WERI-Rb-1 (cell line): ENCODE measurements around the gene PRDM12.
A peak's percentile ranks its signal among the peaks of the same experiment; 100 is the strongest.

ENCODE experiments used
- DNase-seq: peaks from one replicate; pipeline ENCODE4 v3.0.0-alpha.2; 2020
- H3K27ac ChIP-seq: fragments of 250-450 bp; sonication (Bioruptor Pico); 2 replicates; pipeline ENCODE4 v1.5.1; 2020; ENCODE audit warnings: mild to moderate bottlenecking, moderate library complexity
- H3K27me3 ChIP-seq: fragments of 250-450 bp; sonication (Bioruptor Pico); 2 replicates; pipeline ENCODE4 v1.5.1; 2021; ENCODE audit warnings: mild to moderate bottlenecking, low read depth, moderate library complexity; ENCODE audit not compliant: insufficient read depth, severe bottlenecking
- H3K36me3 ChIP-seq: fragments of 250-450 bp; sonication (Bioruptor Pico); 2 replicates; pipeline ENCODE4 v1.5.1; 2020; ENCODE audit warnings: mild to moderate bottlenecking, moderate library complexity
- H3K4me3 ChIP-seq: 2 replicates; pipeline ENCODE4 v1.5.1; 2011; ENCODE audit warnings: low read depth, mild to moderate bottlenecking, control low read depth, low read length
- H3K9me3 ChIP-seq: fragments of 250-450 bp; sonication (Bioruptor Pico); 2 replicates; pipeline ENCODE4 v1.5.1; 2021; ENCODE audit warnings: mild to moderate bottlenecking, moderate library complexity; ENCODE audit not compliant: severe bottlenecking
- CTCF ChIP-seq: IDR thresholded peaks from 2 replicates; pipeline ENCODE4 v1.5.1; 2011; ENCODE audit warnings: low read depth, mild to moderate bottlenecking, control low read depth, inconsistent platforms, low read length

PRDM12 gene

DNA sequence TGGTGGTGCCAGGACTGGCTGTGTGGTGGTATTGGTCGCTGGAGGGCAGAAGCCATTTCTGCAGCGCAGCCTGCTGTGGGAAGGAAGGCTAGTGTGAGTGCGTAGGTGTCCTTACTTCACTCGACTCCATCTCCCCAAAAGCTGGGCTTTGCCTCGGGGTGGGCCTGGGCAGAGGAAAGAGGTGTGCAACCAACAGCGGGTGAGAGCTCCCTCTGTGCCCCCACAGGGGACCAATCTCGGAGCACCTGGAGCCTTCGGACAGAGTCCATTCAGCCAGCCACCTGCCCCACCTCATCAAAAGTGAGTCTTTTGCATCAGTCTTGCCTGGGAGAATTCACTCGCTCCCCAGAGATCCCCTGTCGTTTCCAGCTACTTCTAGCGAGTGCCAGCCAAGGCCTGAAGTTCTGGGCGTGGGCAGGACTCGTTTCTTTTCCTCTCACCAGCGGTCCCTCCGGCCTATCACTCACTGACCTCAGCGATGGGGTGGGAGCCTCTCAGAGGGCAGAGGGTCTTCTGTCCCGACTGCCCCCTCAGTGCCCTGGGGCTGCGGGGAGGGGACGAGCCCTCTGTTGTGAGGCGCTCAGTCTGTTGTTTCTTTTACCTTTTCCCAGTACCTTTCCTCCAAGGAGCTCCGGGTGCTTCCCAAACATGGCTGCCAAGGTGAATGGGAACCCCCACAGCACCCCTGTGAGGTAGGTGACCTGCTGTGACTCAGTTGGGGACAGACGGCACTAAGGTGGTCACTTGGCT, 32.9 kb upstream of the PRDM12 start:
- Histone ChIP-seq H3K36me3 (peaks cover 97% of the 10 kb centered on the region), H3K4me3 (no peak overlapping the region), H3K27me3 (no peaks in the 10 kb centered on the region), H3K9me3 (no peaks in the 10 kb centered on the region), H3K27ac (no peak overlapping the region)
- DNase-seq: no peak
- TF ChIP-seq CTCF: no peak

DNA sequence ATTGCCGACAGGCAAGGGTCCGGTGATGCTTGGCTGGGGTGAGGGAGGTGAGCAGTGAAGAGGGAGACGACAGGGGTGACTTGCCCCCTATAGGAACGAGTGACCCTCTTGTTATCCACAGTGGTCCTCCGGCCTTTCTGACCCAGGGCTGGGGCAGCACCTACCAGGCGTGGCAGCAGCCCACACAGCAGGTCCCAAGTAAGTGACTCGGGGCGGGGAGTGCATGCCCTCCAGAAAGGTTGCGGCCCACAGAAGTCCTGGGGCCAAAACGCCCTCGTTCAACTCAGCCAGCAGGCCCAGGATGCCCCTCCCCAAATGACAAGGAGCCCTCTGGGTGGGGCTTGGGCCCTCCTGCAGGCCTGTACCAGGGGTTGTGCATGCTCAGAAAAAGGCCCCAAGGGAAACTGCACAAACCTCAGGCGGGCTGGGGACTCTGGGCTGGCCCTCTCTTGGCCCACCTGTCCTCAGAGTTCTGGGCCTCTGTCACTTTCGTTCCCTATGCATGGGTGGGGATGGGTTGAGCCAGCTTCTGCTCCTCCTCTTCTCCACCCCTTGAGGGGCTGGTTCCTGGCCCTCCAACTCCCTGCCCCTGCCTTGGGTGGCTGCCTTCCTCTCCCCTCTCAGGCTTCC, 32.2 kb upstream of the PRDM12 start:
- TF ChIP-seq CTCF: no peak
- no peaks in the 10 kb centered on the region for H3K9me3 ChIP-seq
- DNase-seq: no peak
- H3K27ac ChIP-seq: peak overlapping the region; percentile 11; the same call in 1 of the 2 replicates
- H3K36me3 ChIP-seq: peaks cover 97% of the 10 kb centered on the region
- no peak overlapping the region for H3K4me3 ChIP-seq
- H3K27me3 ChIP-seq: no peaks in the 10 kb centered on the region

GRCh38 chr9:130632841-130633240, 31.6 kb upstream of the PRDM12 start:
- TF ChIP-seq CTCF: no peak
- DNase-seq: no peak
- Histone ChIP-seq H3K4me3 (no peak overlapping the region), H3K36me3 (peaks cover 93% of the 10 kb centered on the region), H3K27ac (peak overlapping the region; percentile 11; the same call in 1 of the 2 replicates), H3K9me3 (no peaks in the 10 kb centered on the region), H3K27me3 (no peaks in the 10 kb centered on the region)

- H3K9me3 ChIP-seq: no peaks in the 10 kb centered on the region
- no peaks in the 10 kb centered on the region for H3K27me3 ChIP-seq
- DNase-seq: peak; percentile 55
- H3K27ac ChIP-seq: peak overlapping the region; percentile 11; the same call in 1 of the 2 replicates
- TF ChIP-seq CTCF: peak; percentile 53
- H3K4me3 ChIP-seq: no peak overlapping the region
- H3K36me3 ChIP-seq: peaks cover 92% of the 10 kb centered on the region
Measured at GRCh38 chr9:130633336-130634190, 30.8 kb upstream of the PRDM12 start.

DNA sequence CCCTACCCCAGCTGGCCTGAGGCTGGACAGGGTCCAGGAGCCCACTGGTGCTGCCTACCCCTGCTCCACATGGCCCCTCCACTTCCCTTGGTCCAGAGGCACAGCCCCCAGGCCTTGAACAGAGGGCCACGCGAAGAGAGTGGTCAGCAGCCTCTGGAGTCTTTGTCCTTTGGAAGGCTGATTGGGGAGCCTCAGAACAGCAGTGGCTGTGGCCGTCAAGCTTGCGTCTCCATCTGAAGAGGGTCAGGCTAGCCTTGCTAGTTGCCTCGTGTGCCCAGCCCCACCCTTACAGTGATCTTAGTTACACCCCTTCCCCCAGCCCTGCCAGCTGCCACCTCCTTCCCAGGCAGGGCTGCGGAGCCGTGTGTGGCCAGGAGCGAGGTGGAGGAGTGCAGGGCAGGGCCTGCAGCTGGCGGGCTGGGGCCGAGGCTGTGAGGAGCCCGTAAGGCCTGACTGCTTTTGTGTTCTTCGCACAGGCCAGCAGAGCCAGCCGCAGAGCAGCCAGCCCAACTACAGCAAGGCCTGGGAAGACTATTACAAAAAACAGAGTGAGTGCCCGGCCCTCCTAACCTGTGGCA, 30.1 kb upstream of the PRDM12 start:
- Histone ChIP-seq H3K36me3 (peaks cover 88% of the 10 kb centered on the region), H3K9me3 (no peaks in the 10 kb centered on the region), H3K4me3 (no peak overlapping the region), H3K27ac (no peak overlapping the region), H3K27me3 (no peaks in the 10 kb centered on the region)
- DNase-seq: no peak
- TF ChIP-seq CTCF: no peak
